Measurements from ENCODE around the gene CDC42BPG. TPM values are rescaled to one million over a fixed set of nuclear protein-coding genes. Genes with fewer than 3 reads are reported as not detected.

Gene CDC42BPG
- total and polyA plus RNA-seq, 9 of the 15 experiments (the other 6 are each of a cell fraction or from before 2014, with no cell fraction given): 0.04 to 8.8 (median 2.1) TPM

GRCh38 chr11:64867748-64868462, 23.5 kb upstream of the CDC42BPG start (continued):
- TF ChIP-seq ZNF3 (CRISPR knock-in tag; IDR thresholded peaks at IDR 0.05) (no peak), ZNF75A (CRISPR knock-in tag; IDR thresholded peaks at IDR 0.05) (no peak), STAT5A (IDR thresholded peaks at IDR 0.05; ENCODE audit: borderline replicate concordance, low read length) (no peak), MCM5 (IDR thresholded peaks at IDR 0.05; ENCODE audit: low read depth) (no peak), PCBP1 (IDR thresholded peaks at IDR 0.05; ENCODE audit: low read depth, low read length, poor library complexity, severe bottlenecking) (no peak)

- Histone ChIP-seq H3K9ac (ENCODE audit: insufficient read depth in 1 of 2, low read depth in 2 of 2, low read length in 2 of 2) (no peak overlapping the region), H3K4me3 (no peak overlapping the region), H4K20me1 (replicated peaks; ENCODE audit: control insufficient read depth, insufficient read depth, low read length) (peaks cover 8% of the 10 kb centered on the region; the same call in 1 of the 2 replicates), H3K27me3 (ENCODE audit: control insufficient read depth in 2 of 2, insufficient read depth in 2 of 2, low read length in 2 of 2) (no peaks in the 10 kb centered on the region), H3K9me1 (ENCODE audit: control insufficient read depth, insufficient read depth, low read length) (peaks cover 3% of the 10 kb centered on the region), H3K36me3 (ENCODE audit: control insufficient read depth, insufficient read depth, low read length) (peaks cover 34% of the 10 kb centered on the region; the same call in 2 of the 3 replicates), H3K27ac (ENCODE audit: extremely low read depth, low read depth, low read length) (no peak overlapping the region), H3K9me3 (replicated peaks; ENCODE audit: control insufficient read depth, insufficient read depth, low read depth, low read length) (no peaks in the 10 kb centered on the region), H2AFZ (ENCODE audit: low read depth, low read length) (no peak overlapping the region), H3K4me2 (ENCODE audit: insufficient read depth, low read length) (no peak overlapping the region), H3K79me2 (ENCODE audit: control insufficient read depth, insufficient read depth, low read length) (peaks cover 91% of the 10 kb centered on the region), H3K4me1 (replicated peaks in 1 of 2; ENCODE audit: control insufficient read depth in 2 of 2, insufficient read depth in 2 of 2, low read length in 2 of 2) (peaks cover 35 to 61% of the 10 kb centered on the region in 2 experiments)
- TF ChIP-seq ZBTB8A (IDR thresholded peaks at IDR 0.05; ENCODE audit: partially characterized antibody) (no peak), NFATC3 (IDR thresholded peaks at IDR 0.05) (no peak), CREB1 (IDR thresholded peaks at IDR 0.05) (no peak), CREB1 (CRISPR knock-in tag; IDR thresholded peaks at IDR 0.05) (no peak), HEY1 (CRISPR knock-in tag; IDR thresholded peaks at IDR 0.05; ENCODE audit: borderline replicate concordance) (no peak), WHSC1 (IDR thresholded peaks at IDR 0.05; ENCODE audit: low read length) (no peak), ZNF785 (CRISPR knock-in tag; IDR thresholded peaks at IDR 0.05) (no peak)
- 98% methylated on average over 4 of the region's 4 CpGs for WGBS (ENCODE audit: insufficient coverage, low coverage, missing lambda C conversion rate)
- FAIRE-seq (no peak), DNase-seq (ENCODE audit: extremely low read depth in 1 of 4, low spot score in 3 of 4) (no peak), ATAC-seq (no peak)
- in situ Hi-C loops (cut with MboI): no loop called here
- BruUV-seq (replicated peaks): no TSS peak
- CTCF ChIA-PET (ENCODE audit: low intra/inter-chr PET ratio): interaction anchor here (0.6 kb wide), 1 partner anchor 58 kb away, joined by 4 read pairs; the partner anchor contains the start of gene PPP2R5B
- intact Hi-C loops (cut with micrococcal nuclease): no loop called here
- POLR2A ChIA-PET: interaction anchor here (0.6 to 9.6 kb wide), 3 partner anchors 11 to 44 kb away, joined by 5 to 109 read pairs (median 5); partner anchors contain the start of gene EHD1
These were observed 21.7 kb upstream of the CDC42BPG start for GRCh38 chr11:64866173-64866491.

Data from K562 (cell line).